K562 (cell line): ENCODE data around the gene SIDT1. TPM values are rescaled to one million over a fixed set of nuclear protein-coding genes. Genes with fewer than 3 reads are reported as not detected.

Experiments
- ATAC-seq: fragments of 200-7000 bp; cut with Tn5 transposase; 3 replicates; pipeline ENCODE4 v1.9.1; 2020; ENCODE audit warnings: moderate library complexity
- BruUV-seq: library from RNA; stranded (reverse); fragments of 400-500 nt; replicated peaks from 2 replicates; lab custom pipeline; 2021; lab: Mats Ljungman, UMichigan
- CTCF ChIA-PET: fragments of 300-600 bp; formaldehyde crosslinking; extraction: SDS; loops from one replicate; lab custom pipeline; 2021; ENCODE audit warnings: low intra/inter-chr PET ratio; lab: Yijun Ruan, JAX
- POLR2A ChIA-PET: fragments of 300-600, 350-650 bp; sonication (Branson Sonifier 250); formaldehyde crosslinking; extraction: SDS; loops from one replicate; lab custom pipeline; 2021; ENCODE audit warnings: antibody characterized with exemption, inconsistent platforms; lab: Yijun Ruan, JAX
- DNase-seq, 4 experiments: peaks; one replicate each; pipeline versions ENCODE4 v3.0.0 to v3.0.0-alpha.2; 2011 to 2018; ENCODE audit warnings: low spot score in 3 of 4, mixed read lengths in 3 of 4; ENCODE audit errors: extremely low read depth in 1 of 4
- FAIRE-seq: peaks from 2 replicates; lab custom pipeline; 2011; peaks lifted over from hg19 to GRCh38; lab: Jason Lieb, UNC
- H2AFZ ChIP-seq: 2 replicates; pipeline ENCODE4 v1.6.0; 2011; ENCODE audit warnings: low read depth, low read length, control low read depth, inconsistent platforms
- H3K27ac ChIP-seq: fragments of 200-600 bp; 3 replicates; pipeline ENCODE4 v1.8.0; 2011; ENCODE audit warnings: low read depth, mild to moderate bottlenecking, control low read depth, inconsistent platforms, low read length, moderate library complexity, mixed read lengths; ENCODE audit errors: extremely low read depth
- H3K27me3 ChIP-seq, 2 experiments: fragments of 300-600 bp in 1 of 2; 2 replicates in 1 of 2; 3 replicates in 1 of 2; pipeline versions ENCODE4 v1.6.0 to v1.8.0; 2011; ENCODE audit warnings: inconsistent platforms in 2 of 2, low read length in 2 of 2, mild to moderate bottlenecking in 1 of 2, mixed read lengths in 1 of 2, moderate library complexity in 1 of 2; ENCODE audit not compliant: control insufficient read depth in 2 of 2, insufficient read depth in 2 of 2
- H3K36me3 ChIP-seq: fragments of 300-600 bp; 3 replicates; pipeline ENCODE4 v1.8.0; 2011; ENCODE audit warnings: mild to moderate bottlenecking, low read length, inconsistent platforms; ENCODE audit not compliant: control insufficient read depth, insufficient read depth
- H3K4me1 ChIP-seq, 2 experiments: fragments of 200-600 bp in 1 of 2; replicated peaks in 1 of 2; 2 replicates in 1 of 2; 3 replicates in 1 of 2; pipeline versions ENCODE4 v1.5.1 to v1.8.0; 2011; ENCODE audit warnings: inconsistent platforms in 2 of 2, low read length in 2 of 2, mild to moderate bottlenecking in 1 of 2, mixed read lengths in 1 of 2, moderate library complexity in 1 of 2; ENCODE audit not compliant: control insufficient read depth in 2 of 2, insufficient read depth in 2 of 2
- H3K4me2 ChIP-seq: 2 replicates; pipeline ENCODE4 v1.6.1; 2011; ENCODE audit warnings: low read length, control low read depth, inconsistent platforms, mixed read lengths; ENCODE audit not compliant: insufficient read depth
- H3K4me3 ChIP-seq: fragments of 200-600 bp; sonication (generic), shearing (Covaris generic); 2 replicates; pipeline ENCODE4 v1.5.1; 2016; ENCODE audit warnings: control low read depth, inconsistent platforms
- H3K79me2 ChIP-seq: fragments of 200-600 bp; 3 replicates; pipeline ENCODE4 v1.8.0; 2011; ENCODE audit warnings: low read length, inconsistent platforms; ENCODE audit not compliant: control insufficient read depth, insufficient read depth
- H3K9ac ChIP-seq, 2 experiments: 2 replicates each; pipeline versions ENCODE4 v1.6.0 to v1.6.1; 2011; ENCODE audit warnings: low read depth in 2 of 2, low read length in 2 of 2, control low read depth in 1 of 2, inconsistent platforms in 1 of 2, mild to moderate bottlenecking in 1 of 2, mixed read lengths in 1 of 2; ENCODE audit not compliant: insufficient read depth in 1 of 2
- H3K9me1 ChIP-seq: one replicate; pipeline ENCODE4 v1.6.0; 2011; ENCODE audit warnings: inconsistent platforms, mild to moderate bottlenecking, low read length, moderate library complexity; ENCODE audit not compliant: control insufficient read depth, insufficient read depth
- H3K9me3 ChIP-seq: replicated peaks from 2 replicates; pipeline ENCODE4 v1.5.1; 2011; ENCODE audit warnings: low read depth, low read length, inconsistent platforms; ENCODE audit not compliant: control insufficient read depth, insufficient read depth
- H4K20me1 ChIP-seq: replicated peaks from 2 replicates; pipeline ENCODE4 v1.6.1; 2011; ENCODE audit warnings: low read length, inconsistent platforms, mixed read lengths; ENCODE audit not compliant: control insufficient read depth, insufficient read depth
- BHLHE40 ChIP-seq: IDR thresholded peaks from 2 replicates; pipeline ENCODE4 v1.6.1; 2011; ENCODE audit warnings: low read length, improper control_type of control experiment
- CLOCK ChIP-seq: fragments of 250-450 bp; sonication (Bioruptor Pico); IDR thresholded peaks from 2 replicates; pipeline ENCODE4 v1.4.0; 2020; ENCODE audit warnings: mild to moderate bottlenecking, moderate library complexity, borderline replicate concordance
- DDX20 ChIP-seq: fragments of 450-650 bp; IDR thresholded peaks from 2 replicates; pipeline ENCODE4 v1.6.1; 2016; ENCODE audit warnings: missing genetic modification characterization, low read depth, mild to moderate bottlenecking, missing compliant biosample characterization, moderate library complexity
- EP400 ChIP-seq: fragments of 450-650 bp; IDR thresholded peaks from 2 replicates; pipeline ENCODE4 v1.6.1; 2017; ENCODE audit warnings: antibody characterized with exemption, mild to moderate bottlenecking, moderate library complexity
- ETV1 ChIP-seq: fragments of 450-650 bp; conservative IDR thresholded peaks from 2 replicates; pipeline ENCODE4 v1.6.1; 2016; ENCODE audit warnings: missing genetic modification characterization, control low read depth, low read depth, missing compliant biosample characterization
- FOXK1 ChIP-seq: sonication (generic); formaldehyde crosslinking; IDR thresholded peaks from 2 replicates; pipeline ENCODE4 v1.8.0; 2022; ENCODE audit warnings: missing genetic modification reagents, mild to moderate bottlenecking, borderline replicate concordance
- MAZ ChIP-seq, 2 experiments: fragments of 450-650 bp in 1 of 2; sonication (generic) in 1 of 2; formaldehyde crosslinking; IDR thresholded peaks in 1 of 2; conservative IDR thresholded peaks in 1 of 2; 2 replicates each; pipeline versions ENCODE4 v1.4.0 to v1.5.0; 2020; ENCODE audit warnings: mild to moderate bottlenecking in 1 of 2, missing genetic modification reagents in 1 of 2
- NCOA6 ChIP-seq: fragments of 450-650 bp; IDR thresholded peaks from 2 replicates; pipeline ENCODE4 v1.6.1; 2017; ENCODE audit warnings: mild to moderate bottlenecking
- NELFE ChIP-seq: IDR thresholded peaks from 2 replicates; pipeline ENCODE4 v1.6.1; 2011; ENCODE audit warnings: mild to moderate bottlenecking; ENCODE audit not compliant: insufficient read depth, insufficient read length
- PTRF ChIP-seq: fragments of 450-650 bp; IDR thresholded peaks from 2 replicates; pipeline ENCODE4 v1.6.1; 2016; ENCODE audit warnings: mild to moderate bottlenecking, missing genetic modification characterization, missing compliant biosample characterization
- RUNX1 ChIP-seq: sonication (generic); IDR thresholded peaks from 2 replicates; pipeline ENCODE4 v1.6.1; 2016; ENCODE audit warnings: antibody characterized with exemption, low read depth
- SAP30 ChIP-seq: fragments of 200-600 bp; sonication (generic); IDR thresholded peaks from 2 replicates; pipeline ENCODE4 v1.6.1; 2012; ENCODE audit warnings: borderline replicate concordance, low read depth, mild to moderate bottlenecking, moderate library complexity, low read length, control low read depth, inconsistent platforms; ENCODE audit not compliant: insufficient read depth, poor library complexity, severe bottlenecking
- SETDB1 ChIP-seq: IDR thresholded peaks from one replicate; pipeline ENCODE4 v1.6.1; 2012; ENCODE audit warnings: low read length, control low read depth, inconsistent platforms
- SLC30A9 ChIP-seq: fragments of 250-450 bp; sonication (Bioruptor Pico); IDR thresholded peaks from 2 replicates; pipeline ENCODE4 v1.8.0; 2022; ENCODE audit warnings: mild to moderate bottlenecking, moderate library complexity
- SMC3 ChIP-seq: conservative IDR thresholded peaks from 2 replicates; pipeline ENCODE4 v1.6.1; 2011; ENCODE audit warnings: low read depth, low read length, improper control_type of control experiment; ENCODE audit not compliant: insufficient read depth
- TGIF2 ChIP-seq: sonication (generic); formaldehyde crosslinking; IDR thresholded peaks from 2 replicates; pipeline ENCODE4 v1.8.1; 2022; ENCODE audit warnings: mild to moderate bottlenecking, missing genetic modification reagents, moderate library complexity
- THRA ChIP-seq: fragments of 450-650 bp; IDR thresholded peaks from 2 replicates; pipeline ENCODE4 v1.6.1; 2017; ENCODE audit warnings: mild to moderate bottlenecking, moderate library complexity
- ZNF277 ChIP-seq: fragments of 250-450 bp; sonication (Bioruptor Pico); IDR thresholded peaks from 2 replicates; pipeline ENCODE4 v1.8.0; 2022; ENCODE audit warnings: inconsistent platforms, mild to moderate bottlenecking, moderate library complexity, borderline replicate concordance
- in situ Hi-C: fragments of 300-500 bp; cut with MboI; formaldehyde crosslinking; loops from 4 replicates; pipeline ENCODE4 v1.15.0; 2018; ENCODE audit warnings: inconsistent platforms, mixed read lengths
- intact Hi-C: fragments of 100-400 bp; cut with micrococcal nuclease; formaldehyde crosslinking; loops from 2 replicates; pipeline ENCODE4 v1.14.2; 2022
- polyA plus RNA-seq, 8 experiments: library from polyadenylated mRNA; depleted of rRNA in 4 of 8; stranded (reverse) in 5 of 8; unstranded in 3 of 8; fragments of >200 nt; fragmentation: Nextera tagmentation in 2 of 8; fragmentation: Illumina TruSeq in 1 of 8; extraction: Ambion mirVana in 2 of 8; extraction: Trizol in 1 of 8; gene quantifications; 2 replicates each; pipeline versions ENCODE4 v1.2.1 to v1.2.3, GENCODE V29; 2011 to 2014; ENCODE audit warnings: inconsistent platforms in 1 of 8, missing spikeins in 1 of 8
- total RNA-seq, 7 experiments: library from RNA; depleted of rRNA in 6 of 7; stranded (reverse); fragments of >200 nt in 6 of 7; fragmentation: Illumina TruSeq in 2 of 7; extraction: Trizol in 2 of 7; gene quantifications; 2 replicates each; pipeline versions ENCODE4 v1.2.1 to v1.2.3, GENCODE V29; 2011 to 2021; ENCODE audit warnings: low replicate concordance in 1 of 7

Gene SIDT1
- total and polyA plus RNA-seq, 9 of the 15 experiments (the other 6 are each of a cell fraction or from before 2014, with no cell fraction given) = not detected

DNA sequence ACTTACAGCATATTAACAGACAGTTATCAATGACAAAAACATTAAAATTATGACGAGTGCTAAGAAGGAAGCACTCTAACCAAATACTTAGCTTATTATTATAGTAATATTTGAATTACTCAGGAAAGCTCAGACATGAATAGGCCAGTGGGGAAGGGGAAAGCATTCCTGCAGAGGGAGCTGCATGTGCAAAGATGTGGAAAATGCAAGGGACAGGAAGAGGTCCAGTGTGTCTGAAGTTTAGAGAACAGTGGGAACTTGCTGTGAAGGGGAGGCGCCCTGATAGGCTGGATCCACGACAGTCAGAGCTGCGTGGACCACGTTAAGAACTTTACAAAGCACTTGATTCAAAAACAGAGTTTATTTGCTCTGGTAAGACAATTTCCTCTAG lies 16.2 kb upstream of the SIDT1 start (continued):
- TF ChIP-seq CLOCK (CRISPR knock-in tag) (no peak), EP400 (no peak), PTRF (tag) (no peak), SLC30A9 (CRISPR knock-in tag) (no peak), DDX20 (tag) (no peak)

- ChIA-PET POLR2A (no interaction called here), CTCF (no interaction called here)
- Histone ChIP-seq H3K9me1 (no peaks in the 10 kb centered on the region), H4K20me1 (no peaks in the 10 kb centered on the region), H3K27ac (no peak overlapping the region), H3K9me3 (no peaks in the 10 kb centered on the region), H3K4me1 (no peaks in the 10 kb centered on the region), H3K4me3 (no peak overlapping the region), H3K9ac (no peak overlapping the region), H2AFZ (no peak overlapping the region), H3K79me2 (no peaks in the 10 kb centered on the region), H3K27me3 (no peaks in the 10 kb centered on the region), H3K4me2 (no peak overlapping the region), H3K36me3 (no peaks in the 10 kb centered on the region)
- BruUV-seq = no TSS peak
- intact Hi-C loops = no loop called here
- FAIRE-seq (no peak), ATAC-seq (no peak), DNase-seq (no peak)
- in situ Hi-C loops = no loop called here
- TF ChIP-seq NCOA6 (no peak), RUNX1 (no peak), BHLHE40 (no peak), SETDB1 (no peak), FOXK1 (CRISPR knock-in tag) (no peak), SMC3 (no peak), TGIF2 (CRISPR knock-in tag) (no peak), SAP30 (no peak), ETV1 (tag) (no peak), MAZ (CRISPR knock-in tag; conservative IDR thresholded peaks at IDR 0.05 in 1 of 2, IDR thresholded peaks at IDR 0.05 in 1 of 2) (no peak), NELFE (no peak), ZNF277 (CRISPR knock-in tag) (no peak), THRA (no peak)
Measured at GRCh38 chr3:113521981-113522380, 10.4 kb upstream of the SIDT1 start.
